K562 (cell line): ENCODE measurements around the gene CD3D. TPM values are rescaled to one million over a fixed set of nuclear protein-coding genes. Genes with fewer than 3 reads are reported as not detected.

ENCODE experiments used
- ATAC-seq: fragments of 200-7000 bp; cut with Tn5 transposase; 3 replicates; pipeline ENCODE4 v1.9.1; 2020; ENCODE audit warnings: moderate library complexity
- BruUV-seq: library from RNA; stranded (reverse); fragments of 400-500 nt; replicated peaks from 2 replicates; lab custom pipeline; 2021; lab: Mats Ljungman, UMichigan
- CTCF ChIA-PET: fragments of 300-600 bp; formaldehyde crosslinking; extraction: SDS; loops from one replicate; lab custom pipeline; 2021; ENCODE audit warnings: low intra/inter-chr PET ratio; lab: Yijun Ruan, JAX
- POLR2A ChIA-PET: fragments of 300-600, 350-650 bp; sonication (Branson Sonifier 250); formaldehyde crosslinking; extraction: SDS; loops from one replicate; lab custom pipeline; 2021; ENCODE audit warnings: antibody characterized with exemption, inconsistent platforms; lab: Yijun Ruan, JAX
- DNase-seq, 4 experiments: peaks; one replicate each; pipeline versions ENCODE4 v3.0.0 to v3.0.0-alpha.2; 2011 to 2018; ENCODE audit warnings: low spot score in 3 of 4, mixed read lengths in 3 of 4; ENCODE audit errors: extremely low read depth in 1 of 4
- FAIRE-seq: peaks from 2 replicates; lab custom pipeline; 2011; peaks lifted over from hg19 to GRCh38; lab: Jason Lieb, UNC
- H2AFZ ChIP-seq: 2 replicates; pipeline ENCODE4 v1.6.0; 2011; ENCODE audit warnings: low read depth, low read length, control low read depth, inconsistent platforms
- H3K27ac ChIP-seq: fragments of 200-600 bp; 3 replicates; pipeline ENCODE4 v1.8.0; 2011; ENCODE audit warnings: low read depth, mild to moderate bottlenecking, control low read depth, inconsistent platforms, low read length, moderate library complexity, mixed read lengths; ENCODE audit errors: extremely low read depth
- H3K27me3 ChIP-seq, 2 experiments: fragments of 300-600 bp in 1 of 2; 2 replicates in 1 of 2; 3 replicates in 1 of 2; pipeline versions ENCODE4 v1.6.0 to v1.8.0; 2011; ENCODE audit warnings: inconsistent platforms in 2 of 2, low read length in 2 of 2, mild to moderate bottlenecking in 1 of 2, mixed read lengths in 1 of 2, moderate library complexity in 1 of 2; ENCODE audit not compliant: control insufficient read depth in 2 of 2, insufficient read depth in 2 of 2
- H3K36me3 ChIP-seq: fragments of 300-600 bp; 3 replicates; pipeline ENCODE4 v1.8.0; 2011; ENCODE audit warnings: mild to moderate bottlenecking, low read length, inconsistent platforms; ENCODE audit not compliant: control insufficient read depth, insufficient read depth
- H3K4me1 ChIP-seq, 2 experiments: fragments of 200-600 bp in 1 of 2; replicated peaks in 1 of 2; 2 replicates in 1 of 2; 3 replicates in 1 of 2; pipeline versions ENCODE4 v1.5.1 to v1.8.0; 2011; ENCODE audit warnings: inconsistent platforms in 2 of 2, low read length in 2 of 2, mild to moderate bottlenecking in 1 of 2, mixed read lengths in 1 of 2, moderate library complexity in 1 of 2; ENCODE audit not compliant: control insufficient read depth in 2 of 2, insufficient read depth in 2 of 2
- H3K4me2 ChIP-seq: 2 replicates; pipeline ENCODE4 v1.6.1; 2011; ENCODE audit warnings: low read length, control low read depth, inconsistent platforms, mixed read lengths; ENCODE audit not compliant: insufficient read depth
- H3K4me3 ChIP-seq: fragments of 200-600 bp; sonication (generic), shearing (Covaris generic); 2 replicates; pipeline ENCODE4 v1.5.1; 2016; ENCODE audit warnings: control low read depth, inconsistent platforms
- H3K79me2 ChIP-seq: fragments of 200-600 bp; 3 replicates; pipeline ENCODE4 v1.8.0; 2011; ENCODE audit warnings: low read length, inconsistent platforms; ENCODE audit not compliant: control insufficient read depth, insufficient read depth
- H3K9ac ChIP-seq, 2 experiments: 2 replicates each; pipeline versions ENCODE4 v1.6.0 to v1.6.1; 2011; ENCODE audit warnings: low read depth in 2 of 2, low read length in 2 of 2, control low read depth in 1 of 2, inconsistent platforms in 1 of 2, mild to moderate bottlenecking in 1 of 2, mixed read lengths in 1 of 2; ENCODE audit not compliant: insufficient read depth in 1 of 2
- H3K9me1 ChIP-seq: one replicate; pipeline ENCODE4 v1.6.0; 2011; ENCODE audit warnings: inconsistent platforms, mild to moderate bottlenecking, low read length, moderate library complexity; ENCODE audit not compliant: control insufficient read depth, insufficient read depth
- H3K9me3 ChIP-seq: replicated peaks from 2 replicates; pipeline ENCODE4 v1.5.1; 2011; ENCODE audit warnings: low read depth, low read length, inconsistent platforms; ENCODE audit not compliant: control insufficient read depth, insufficient read depth
- H4K20me1 ChIP-seq: replicated peaks from 2 replicates; pipeline ENCODE4 v1.6.1; 2011; ENCODE audit warnings: low read length, inconsistent platforms, mixed read lengths; ENCODE audit not compliant: control insufficient read depth, insufficient read depth
- DDX20 ChIP-seq: fragments of 450-650 bp; IDR thresholded peaks from 2 replicates; pipeline ENCODE4 v1.6.1; 2016; ENCODE audit warnings: missing genetic modification characterization, low read depth, mild to moderate bottlenecking, missing compliant biosample characterization, moderate library complexity
- ETV6 ChIP-seq, 3 experiments: fragments of 150-350 bp in 1 of 3; sonication (generic) in 1 of 3; formaldehyde crosslinking in 1 of 3; IDR thresholded peaks; 2 replicates each; pipeline versions ENCODE4 v1.6.1 to v1.8.0; 2014 to 2022; ENCODE audit warnings: borderline replicate concordance in 2 of 3, low read depth in 2 of 3, antibody characterized with exemption in 1 of 3, low read length in 1 of 3, mild to moderate bottlenecking in 1 of 3, missing genetic modification reagents in 1 of 3
- GABPA ChIP-seq: fragments of 200-800 bp; sonication (Bioruptor generic); conservative IDR thresholded peaks from 2 replicates; pipeline ENCODE4 v1.6.1; 2016; ENCODE audit warnings: low read depth, missing genetic modification characterization, missing compliant biosample characterization
- MCM2 ChIP-seq: fragments of 450-650 bp; IDR thresholded peaks from 2 replicates; pipeline ENCODE4 v1.6.1; 2017; ENCODE audit warnings: low read depth, mild to moderate bottlenecking
- PKNOX1 ChIP-seq: fragments of 450-650 bp; IDR thresholded peaks from 2 replicates; pipeline ENCODE4 v1.6.1; 2016
- RERE ChIP-seq: sonication (generic); formaldehyde crosslinking; IDR thresholded peaks from 2 replicates; pipeline ENCODE4 v1.8.0; 2023; ENCODE audit warnings: missing genetic modification reagents, mild to moderate bottlenecking, borderline replicate concordance
- TRIM24 ChIP-seq, 2 experiments: fragments of 450-650 bp; IDR thresholded peaks; 2 replicates each; pipeline ENCODE4 v1.6.1; 2016
- WGBS: fragments of 100-300 bp; shearing (Covaris generic); methylation state at CpG from one replicate; pipeline ENCODE4 v1.1.6; 2016; ENCODE audit warnings: low coverage, mixed read lengths; ENCODE audit not compliant: insufficient coverage; ENCODE audit errors: missing lambda C conversion rate; 5-methylcytosine and 5-hydroxymethylcytosine counted together
- in situ Hi-C: fragments of 300-500 bp; cut with MboI; formaldehyde crosslinking; loops from 4 replicates; pipeline ENCODE4 v1.15.0; 2018; ENCODE audit warnings: inconsistent platforms, mixed read lengths
- intact Hi-C: fragments of 100-400 bp; cut with micrococcal nuclease; formaldehyde crosslinking; loops from 2 replicates; pipeline ENCODE4 v1.14.2; 2022
- polyA plus RNA-seq, 8 experiments: library from polyadenylated mRNA; depleted of rRNA in 4 of 8; stranded (reverse) in 5 of 8; unstranded in 3 of 8; fragments of >200 nt; fragmentation: Nextera tagmentation in 2 of 8; fragmentation: Illumina TruSeq in 1 of 8; extraction: Ambion mirVana in 2 of 8; extraction: Trizol in 1 of 8; gene quantifications; 2 replicates each; pipeline versions ENCODE4 v1.2.1 to v1.2.3, GENCODE V29; 2011 to 2014; ENCODE audit warnings: inconsistent platforms in 1 of 8, missing spikeins in 1 of 8
- total RNA-seq, 7 experiments: library from RNA; depleted of rRNA in 6 of 7; stranded (reverse); fragments of >200 nt in 6 of 7; fragmentation: Illumina TruSeq in 2 of 7; extraction: Trizol in 2 of 7; gene quantifications; 2 replicates each; pipeline versions ENCODE4 v1.2.1 to v1.2.3, GENCODE V29; 2011 to 2021; ENCODE audit warnings: low replicate concordance in 1 of 7

CD3D gene
- total and polyA plus RNA-seq, 9 of the 15 experiments (the other 6 are each of a cell fraction or from before 2014, with no cell fraction given), result 36.2 to 238 (median 67.1) TPM

DNA sequence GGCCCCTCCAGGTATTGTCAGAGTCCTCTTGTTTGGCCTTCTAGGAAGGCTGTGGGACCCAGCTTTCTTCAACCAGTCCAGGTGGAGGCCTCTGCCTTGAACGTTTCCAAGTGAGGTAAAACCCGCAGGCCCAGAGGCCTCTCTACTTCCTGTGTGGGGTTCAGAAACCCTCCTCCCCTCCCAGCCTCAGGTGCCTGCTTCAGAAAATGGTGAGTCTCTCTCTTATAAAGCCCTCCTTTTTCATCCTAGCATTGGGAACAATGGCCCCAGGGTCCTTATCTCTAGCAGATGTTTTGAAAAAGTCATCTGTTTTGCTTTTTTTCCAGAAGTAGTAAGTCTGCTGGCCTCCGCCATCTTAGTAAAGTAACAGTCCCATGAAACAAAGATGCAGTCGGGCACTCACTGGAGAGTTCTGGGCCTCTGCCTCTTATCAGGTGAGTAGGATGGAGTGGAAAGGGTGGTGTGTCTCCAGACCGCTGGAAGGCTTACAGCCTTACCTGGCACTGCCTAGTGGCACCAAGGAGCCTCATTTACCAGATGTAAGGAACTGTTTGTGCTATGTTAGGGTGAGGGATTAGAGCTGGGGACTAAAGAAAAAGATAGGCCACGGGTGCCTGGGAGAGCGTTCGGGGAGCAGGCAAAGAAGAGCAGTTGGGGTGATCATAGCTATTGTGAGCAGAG, 37.8 kb downstream of the CD3D start, which contains the start of gene CD3E:
Gene CD3E, plus strand, starts transcription at position 163 of the 681 bp plus-strand sequence. Its CDS starts 223 bp downstream, at position 386.
- H3K4me1 ChIP-seq, result no peaks in the 10 kb centered on the region; a peak in 1 of 5 replicates
- POLR2A ChIA-PET, result no interaction called here
- intact Hi-C loops, result no loop called here
- no peak within 1 kb of the TSS for H3K4me2 ChIP-seq
- no peak for TF ChIP-seq DDX20
- 0 out of 2 replicates have a peak, but pooled peaks have one; percentile 33 for TF ChIP-seq GABPA
- TF ChIP-seq, all 486 proteins: peak for 1
- Histone ChIP-seq H3K27ac (no peak within 1 kb of the TSS), H3K9ac (no peak within 1 kb of the TSS; a peak in 1 of 4 replicates), H3K4me3 (no peak within 1 kb of the TSS), H2AFZ (peak within 1 kb of the TSS; percentile 60), H4K20me1 (no peaks in the 10 kb centered on the region), H3K79me2 (no peaks in the 10 kb centered on the region), H3K9me3 (no peaks in the 10 kb centered on the region), H3K9me1 (no peaks in the 10 kb centered on the region), H3K27me3 (peaks cover 7 to 10% of the 10 kb centered on the region in 2 experiments; a peak in 3 of 5 replicates), H3K36me3 (no peaks in the 10 kb centered on the region)
- no peak for DNase-seq
- in situ Hi-C loops, result no loop called here
- BruUV-seq, result no TSS peak
- peak; percentile 49 for ATAC-seq
- CTCF ChIA-PET, result no interaction called here
- WGBS, result 42% methylated on average over 7 of the region's 8 CpGs
- FAIRE-seq, result no peak

- no peak for FAIRE-seq
- intact Hi-C loops (no loop called here), in situ Hi-C loops (no loop called here)
- DNase-seq, result no peak
- no peaks in the 10 kb centered on the region for H4K20me1 ChIP-seq
- no peak overlapping the region for H3K27ac ChIP-seq
- no peak overlapping the region for H3K9ac ChIP-seq
- H3K36me3 ChIP-seq, result no peaks in the 10 kb centered on the region
- BruUV-seq, result no TSS peak
- CTCF ChIA-PET, result no interaction called here
- H3K9me1 ChIP-seq, result no peaks in the 10 kb centered on the region
- H3K79me2 ChIP-seq, result no peaks in the 10 kb centered on the region
- H3K27me3 ChIP-seq, result peaks cover 7 to 13% of the 10 kb centered on the region in 2 experiments; a peak in 3 of 5 replicates
- no peaks in the 10 kb centered on the region for H3K9me3 ChIP-seq
- 67% methylated on average over 1 of the region's 1 CpG for WGBS
- POLR2A ChIA-PET, result interaction anchor here (0.5 kb wide), 1 partner anchor 37 kb away, joined by 3 read pairs; no protein-coding TSS in a partner anchor
- H3K4me1 ChIP-seq, result no peaks in the 10 kb centered on the region; a peak in 1 of 5 replicates
- no peak overlapping the region for H3K4me2 ChIP-seq
- no peak overlapping the region for H3K4me3 ChIP-seq
- H2AFZ ChIP-seq, result peak overlapping the region; percentile 60
- no peak for ATAC-seq
- no peak for TF ChIP-seq RERE (CRISPR knock-in tag)
- no peak for TF ChIP-seq ETV6 (IDR thresholded peaks at IDR 0.05; ENCODE audit: borderline replicate concordance in 1 of 2, low read depth in 2 of 2, low read length in 1 of 2)
- no peak for TF ChIP-seq ETV6 (CRISPR knock-in tag; IDR thresholded peaks at IDR 0.05; ENCODE audit: borderline replicate concordance)
- no peak for TF ChIP-seq MCM2
- TF ChIP-seq PKNOX1, result no peak
- TF ChIP-seq TRIM24 (IDR thresholded peaks at IDR 0.05), result no peak
Observed at GRCh38 chr11:118304227-118304567, 38.3 kb downstream of the CD3D start.
